SH-SY5Y (cell line): ENCODE results near the gene SLC34A1.

ENCODE experiments used
- GATA2 ChIP-seq: IDR thresholded peaks from 2 replicates; pipeline ENCODE4 v1.6.1; 2011; ENCODE audit warnings: mild to moderate bottlenecking, low read depth, low read length
- GATA3 ChIP-seq: IDR thresholded peaks from 2 replicates; pipeline ENCODE4 v1.6.1; 2011; ENCODE audit warnings: low read depth, mild to moderate bottlenecking, low read length, moderate library complexity

GRCh38 chr5:177447611-177448243 lies 63.5 kb downstream of the SLC34A1 start:
- TF ChIP-seq GATA2, result no peak
- TF ChIP-seq GATA3, result no peak
